Left renal cortex interstitium (tissue), 4 donors: ENCODE measurements around the gene ARHGEF39. TPM values are rescaled to one million over a fixed set of nuclear protein-coding genes. Genes with fewer than 3 reads are reported as not detected.
A peak's percentile ranks its signal among the peaks of the same experiment; 100 is the strongest.
"Not testable (repeated sequence)": the region's sequence is repeated elsewhere in the genome, so short reads cannot be mapped to it uniquely, and the experiment has no call there.

Source experiments
- DNase-seq, 4 donors: peaks; one replicate each; pipeline ENCODE4 v3.0.0-alpha.2; 2013; ENCODE audit warnings: low read depth in 4 of 4, low spot score in 2 of 4, missing footprints in 1 of 4
- polyA plus RNA-seq, 4 donors: library from polyadenylated mRNA; unstranded; fragments of 120-200 nt; gene quantifications; one replicate each; pipeline ENCODE4 v1.2.1, GENCODE V29; 2013; ENCODE audit not compliant: insufficient read length in 4 of 4

Gene ARHGEF39
- polyA plus RNA-seq, 4 donors: 6.1 to 11.0 (median 9.9) TPM

- no peak for DNase-seq
Measured at GRCh38 chr9:35653611-35654010, 11.4 kb downstream of the ARHGEF39 start.

GRCh38 chr9:35652829-35653209 lies 12.2 kb downstream of the ARHGEF39 start:
- DNase-seq: no peak

GRCh38 chr9:35651956-35652828 lies 12.8 kb downstream of the ARHGEF39 start:
- DNase-seq: no peak

- DNase-seq: no peak
Measured at GRCh38 chr9:35650341-35651158, 14.4 kb downstream of the ARHGEF39 start, which contains the start of gene SIT1. Gene SIT1 (minus strand): TSS chr9:35650931. CDS start chr9:35650853, 78 bp downstream.

GRCh38 chr9:35649431-35650340 lies 15.3 kb downstream of the ARHGEF39 start:
- DNase-seq: no peak

- DNase-seq: peak; percentile 83 to 88 (median 88)
Measured at GRCh38 chr9:35646533-35647265, 18.3 kb downstream of the ARHGEF39 start.

- peak in 1 of 4 donors; percentile 73 for DNase-seq
Measured at GRCh38 chr9:35646153-35646532, 18.9 kb downstream of the ARHGEF39 start.

- not testable (repeated sequence) for DNase-seq
Measured at GRCh38 chr9:35645736-35646135, 19.3 kb downstream of the ARHGEF39 start.

- DNase-seq: no peak
Measured at GRCh38 chr9:35643046-35643445, 21.9 kb downstream of the ARHGEF39 start.

- DNase-seq: not testable (repeated sequence)
Measured at GRCh38 chr9:35641478-35641877, 23.5 kb downstream of the ARHGEF39 start.

GRCh38 chr9:35640431-35640830 lies 24.6 kb downstream of the ARHGEF39 start:
- not testable (repeated sequence) for DNase-seq

GRCh38 chr9:35639631-35640030 lies 25.4 kb downstream of the ARHGEF39 start:
- no peak for DNase-seq

GRCh38 chr9:35639225-35639624 lies 25.8 kb downstream of the ARHGEF39 start:
- not testable (repeated sequence) for DNase-seq

- not testable (repeated sequence) for DNase-seq
Measured at GRCh38 chr9:35638751-35639150, 26.2 kb downstream of the ARHGEF39 start.

GRCh38 chr9:35637427-35637955 lies 27.5 kb downstream of the ARHGEF39 start:
- not testable (repeated sequence) for DNase-seq

- not testable (repeated sequence) for DNase-seq
Measured at GRCh38 chr9:35636877-35637246, 28.1 kb downstream of the ARHGEF39 start.

GRCh38 chr9:35636135-35636876 lies 28.7 kb downstream of the ARHGEF39 start:
- DNase-seq: no peak

- DNase-seq: no peak
Measured at GRCh38 chr9:35635730-35636129, 29.3 kb downstream of the ARHGEF39 start.

- DNase-seq: no peak
Measured at GRCh38 chr9:35629597-35629996, 35.4 kb downstream of the ARHGEF39 start.
